Loucy (cell line): ENCODE data around the gene RAB1A.

Source experiments
- H2AFZ ChIP-seq: fragments of 200-600 bp; sonication (generic); 2 replicates; pipeline ENCODE4 v1.6.0; 2016; ENCODE audit warnings: antibody characterized with exemption, mild to moderate bottlenecking, low read length, moderate library complexity
- H3F3A ChIP-seq: fragments of 200-600 bp; 2 replicates; pipeline ENCODE4 v1.6.0; 2016; ENCODE audit warnings: antibody characterized with exemption, low read depth, mild to moderate bottlenecking
- H3K27me3 ChIP-seq: fragments of 200-600 bp; sonication (generic); 2 replicates; pipeline ENCODE4 v1.6.1; 2014; ENCODE audit warnings: low read length, mild to moderate bottlenecking; ENCODE audit not compliant: insufficient read depth, poor library complexity, severe bottlenecking
- H3K36me3 ChIP-seq: fragments of 200-600 bp; sonication (generic); 2 replicates; pipeline ENCODE4 v1.6.1; 2016; ENCODE audit warnings: low read length; ENCODE audit not compliant: insufficient read depth
- H3K4me1 ChIP-seq: fragments of 200-600 bp; sonication (generic); 2 replicates; pipeline ENCODE4 v1.5.1; 2014; ENCODE audit warnings: low read length, mild to moderate bottlenecking; ENCODE audit not compliant: insufficient read depth, poor library complexity, severe bottlenecking
- H3K4me2 ChIP-seq: fragments of 200-600 bp; sonication (generic); 2 replicates; pipeline ENCODE4 v1.6.0; 2014; ENCODE audit warnings: antibody characterized with exemption, low read length, low read depth, mild to moderate bottlenecking; ENCODE audit not compliant: poor library complexity, severe bottlenecking
- H3K4me3 ChIP-seq: fragments of 200-600 bp; sonication (generic); 2 replicates; pipeline ENCODE4 v1.5.1; 2014; ENCODE audit warnings: low read length, mild to moderate bottlenecking, mixed read lengths; ENCODE audit not compliant: poor library complexity, severe bottlenecking
- H3K79me2 ChIP-seq: fragments of 200-600 bp; sonication (generic); 2 replicates; pipeline ENCODE4 v1.6.1; 2014; ENCODE audit warnings: low read length; ENCODE audit not compliant: insufficient read depth
- H3K9ac ChIP-seq: fragments of 200-600 bp; sonication (generic); 2 replicates; pipeline ENCODE4 v1.6.0; 2014; ENCODE audit warnings: mild to moderate bottlenecking, low read depth, low read length, moderate library complexity; ENCODE audit not compliant: poor library complexity, severe bottlenecking
- H3K9me2 ChIP-seq: fragments of 200-600 bp; sonication (generic); replicated peaks from 2 replicates; pipeline ENCODE4 v1.6.1; 2016; ENCODE audit warnings: low read depth, low read length, mixed read lengths
- H3K9me3 ChIP-seq: fragments of 200-600 bp; sonication (generic); 2 replicates; pipeline ENCODE4 v1.6.1; 2014; ENCODE audit warnings: mild to moderate bottlenecking, antibody characterized with exemption, low read length, low read depth; ENCODE audit not compliant: insufficient read depth
- H4K20me1 ChIP-seq: fragments of 200-600 bp; sonication (generic); 2 replicates; pipeline ENCODE4 v1.6.0; 2014; ENCODE audit warnings: antibody characterized with exemption, low read length, mild to moderate bottlenecking; ENCODE audit not compliant: insufficient read depth, poor library complexity, severe bottlenecking
- CTCF ChIP-seq: fragments of 200-600 bp; sonication (generic); conservative IDR thresholded peaks from 2 replicates; pipeline ENCODE4 v1.5.1; 2014; ENCODE audit warnings: mild to moderate bottlenecking, antibody characterized with exemption, low read length
- EZH2phosphoT487 ChIP-seq: fragments of 200-600 bp; IDR thresholded peaks from 2 replicates; pipeline ENCODE4 v1.6.1; 2018; ENCODE audit warnings: antibody characterized with exemption, mild to moderate bottlenecking, moderate library complexity, borderline replicate concordance

Gene RAB1A

DNA sequence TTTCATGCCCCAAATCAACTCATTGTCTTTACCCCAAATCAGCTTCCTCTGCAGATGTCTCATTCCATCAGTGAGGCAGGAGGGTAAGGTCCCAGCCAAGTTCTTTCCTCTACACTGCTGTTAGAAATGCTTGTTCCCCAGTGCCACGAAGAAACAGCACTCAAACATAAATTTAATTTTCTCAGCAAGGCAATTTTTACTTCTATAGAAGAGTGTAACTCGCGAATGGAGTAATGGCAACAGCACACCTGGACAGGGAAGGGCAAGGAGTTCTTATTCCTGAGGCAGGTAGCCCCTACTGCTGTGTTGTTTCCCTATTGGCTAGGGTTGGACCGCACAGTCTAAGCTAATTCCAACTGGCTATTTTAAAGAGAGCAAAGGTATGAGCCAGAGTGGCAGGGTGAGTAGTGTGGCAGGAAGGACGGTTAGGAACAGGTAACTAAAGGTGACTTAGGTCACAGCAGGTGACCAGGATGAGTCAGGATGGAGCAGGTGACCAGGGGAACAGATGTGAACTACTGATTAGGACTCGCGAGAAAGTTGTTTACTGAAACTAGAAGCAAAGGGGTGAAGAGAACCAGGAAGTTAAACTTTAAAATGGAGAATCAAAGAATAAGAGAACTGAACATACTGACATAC lies 85.7 kb downstream of the RAB1A start:
- Histone ChIP-seq H3K4me1 (peaks cover 7% of the 10 kb centered on the region), H3K27me3 (no peaks in the 10 kb centered on the region), H3K4me3 (no peak overlapping the region), H2AFZ (no peak overlapping the region), H3F3A (no peaks in the 10 kb centered on the region), H3K9me3 (no peaks in the 10 kb centered on the region; the same call in 1 of the 2 replicates), H3K79me2 (no peaks in the 10 kb centered on the region), H3K36me3 (no peaks in the 10 kb centered on the region), H3K9ac (no peak overlapping the region), H3K4me2 (no peak overlapping the region), H4K20me1 (no peaks in the 10 kb centered on the region), H3K9me2 (no peaks in the 10 kb centered on the region)
- no peak for TF ChIP-seq EZH2phosphoT487
- TF ChIP-seq CTCF, result no peak

- H3K9me3 ChIP-seq, result no peaks in the 10 kb centered on the region
- no peak overlapping the region for H2AFZ ChIP-seq
- H3F3A ChIP-seq, result no peaks in the 10 kb centered on the region
- H3K27me3 ChIP-seq, result no peaks in the 10 kb centered on the region
- no peak overlapping the region for H3K4me3 ChIP-seq
- H3K9me2 ChIP-seq, result no peaks in the 10 kb centered on the region
- no peak overlapping the region for H3K4me2 ChIP-seq
- H3K36me3 ChIP-seq, result no peaks in the 10 kb centered on the region
- H3K9ac ChIP-seq, result no peak overlapping the region
- no peaks in the 10 kb centered on the region for H4K20me1 ChIP-seq
- peaks cover 7% of the 10 kb centered on the region for H3K4me1 ChIP-seq
- TF ChIP-seq CTCF (no peak), EZH2phosphoT487 (no peak)
- no peaks in the 10 kb centered on the region for H3K79me2 ChIP-seq
These were observed 86.9 kb downstream of the RAB1A start for GRCh38 chr2:65043001-65043400.

DNA sequence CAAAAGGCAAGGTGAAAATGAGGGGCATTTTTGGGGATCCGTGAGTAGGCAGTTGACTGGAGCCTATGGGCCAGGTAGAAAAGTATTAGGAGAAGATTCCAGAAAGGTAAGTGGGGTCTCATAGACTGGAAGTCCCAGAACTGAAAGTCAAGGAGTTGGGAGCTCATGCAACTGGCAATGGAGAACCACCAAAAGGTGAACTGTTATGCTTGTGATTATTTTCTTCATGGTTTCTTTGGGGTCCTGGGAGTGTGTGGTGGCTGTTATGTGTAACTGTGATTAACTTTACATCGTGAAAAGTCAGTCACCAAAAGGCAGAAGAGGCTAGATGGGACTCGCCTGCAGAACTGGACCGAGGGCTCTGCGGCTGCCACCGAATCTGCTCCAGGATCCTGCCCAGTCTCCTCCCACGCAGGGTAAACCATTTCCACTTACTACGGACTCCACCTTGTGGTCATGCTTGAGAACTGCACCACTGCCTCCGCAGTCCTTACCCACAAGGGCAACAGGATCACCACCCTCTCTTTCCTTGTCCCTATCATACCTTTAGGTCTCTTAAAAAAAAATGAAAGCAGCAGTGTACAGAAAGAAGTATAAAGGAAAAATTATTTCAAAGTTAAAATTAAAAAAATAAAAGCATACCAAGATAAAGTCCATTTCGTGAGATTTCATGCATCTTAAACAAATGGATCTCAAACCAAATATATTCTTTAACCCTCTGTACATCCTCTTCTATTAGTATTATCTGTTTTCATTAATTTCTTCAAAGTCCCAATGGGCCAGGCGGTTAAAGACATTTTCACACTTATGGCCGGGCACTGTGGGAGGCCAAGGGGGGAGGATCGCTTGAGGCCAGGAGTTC lies 89.3 kb downstream of the RAB1A start:
- Histone ChIP-seq H3K9me3 (no peaks in the 10 kb centered on the region), H3F3A (no peaks in the 10 kb centered on the region), H3K9me2 (no peaks in the 10 kb centered on the region), H3K4me3 (peak overlapping the region; percentile 36), H3K9ac (peak overlapping the region; percentile 25), H3K27me3 (no peaks in the 10 kb centered on the region), H3K4me2 (peak overlapping the region; percentile 51), H4K20me1 (no peaks in the 10 kb centered on the region), H3K36me3 (no peaks in the 10 kb centered on the region), H3K4me1 (peaks cover 7% of the 10 kb centered on the region), H3K79me2 (no peaks in the 10 kb centered on the region), H2AFZ (peak overlapping the region; percentile 62)
- no peak for TF ChIP-seq EZH2phosphoT487
- peak; percentile 95 for TF ChIP-seq CTCF
